BJ (cell line): ENCODE results near the gene TNS3. TPM values are rescaled to one million over a fixed set of nuclear protein-coding genes. Genes with fewer than 3 reads are reported as not detected.

Experiments
- CTCF ChIA-PET: fragments of 350-600 bp; formaldehyde crosslinking; extraction: SDS; loops from one replicate; lab custom pipeline; 2021; ENCODE audit warnings: antibody characterized with exemption, inconsistent platforms; lab: Yijun Ruan, JAX
- POLR2A ChIA-PET: fragments of 300-600 bp; sonication (Branson Sonifier 250); formaldehyde crosslinking; extraction: SDS; loops from one replicate; lab custom pipeline; 2021; ENCODE audit warnings: antibody characterized with exemption; lab: Charles Lee
- DNase-seq: peaks from one replicate; pipeline ENCODE4 v3.0.0-alpha.2; 2011; ENCODE audit warnings: low read depth
- H3K27me3 ChIP-seq: 2 replicates; pipeline ENCODE4 v1.6.0; 2011; ENCODE audit warnings: low read length; ENCODE audit not compliant: control insufficient read depth, insufficient read depth
- H3K36me3 ChIP-seq: 2 replicates; pipeline ENCODE4 v1.5.1; 2011; ENCODE audit warnings: low read length; ENCODE audit not compliant: control insufficient read depth, insufficient read depth
- H3K4me3 ChIP-seq: 2 replicates; pipeline ENCODE4 v1.5.1; 2011; ENCODE audit warnings: low read depth, mild to moderate bottlenecking, control low read depth, low read length
- CTCF ChIP-seq: IDR thresholded peaks from 2 replicates; pipeline ENCODE4 v1.5.1; 2011; ENCODE audit warnings: low read depth, mild to moderate bottlenecking, control low read depth, inconsistent platforms, low read length, moderate library complexity; ENCODE audit not compliant: insufficient read depth
- polyA plus RNA-seq: library from polyadenylated mRNA; depleted of rRNA; stranded (reverse); fragments of >200 nt; gene quantifications from 2 replicates; pipeline ENCODE4 v1.2.3, GENCODE V29; 2011

The TNS3 gene
- polyA plus RNA-seq, 1 experiment, result 126 TPM

DNA sequence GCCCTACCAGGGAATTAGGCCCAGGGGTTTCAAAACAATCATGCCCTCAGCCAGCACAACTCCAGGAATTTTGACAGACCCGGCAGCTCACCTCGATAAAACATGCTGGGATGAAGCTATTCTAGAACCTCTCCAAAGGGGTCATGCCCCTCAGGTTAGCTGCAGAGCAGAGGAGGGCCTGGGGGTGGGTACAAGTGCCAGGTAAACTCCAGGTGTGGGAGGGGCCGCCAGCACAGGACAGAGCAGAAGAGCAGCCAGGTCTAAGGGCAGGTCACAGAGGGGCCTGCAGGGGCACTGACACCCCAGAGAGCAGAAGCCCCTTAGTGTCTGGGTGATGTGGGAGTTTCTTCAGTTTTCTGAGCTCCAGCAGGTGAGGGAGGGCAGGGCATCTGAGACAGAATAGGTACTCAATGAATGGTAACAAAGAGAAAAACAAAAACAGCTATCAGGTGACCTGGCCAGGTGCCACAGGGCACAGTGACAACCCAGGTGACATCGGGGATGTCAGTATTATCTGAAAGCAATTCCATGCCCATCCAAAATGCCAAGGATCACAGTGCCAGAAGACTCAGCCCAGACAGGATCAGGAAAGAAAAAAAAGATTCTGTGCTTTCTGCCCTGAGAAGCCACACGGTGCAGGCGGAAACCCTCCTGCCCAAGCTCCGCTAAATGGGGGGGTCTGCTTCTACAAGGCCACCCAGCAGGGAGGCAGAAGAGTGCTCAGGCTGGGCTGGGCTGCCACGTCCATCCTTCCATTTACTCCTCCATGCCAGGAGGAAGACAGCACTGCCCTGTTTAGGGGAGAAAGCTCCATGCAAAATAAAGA lies 104.5 kb downstream of the TNS3 start:
- ChIA-PET CTCF (no interaction called here), POLR2A (no interaction called here)
- H3K36me3 ChIP-seq, result peaks cover 24% of the 10 kb centered on the region
- H3K4me3 ChIP-seq, result no peak overlapping the region
- TF ChIP-seq CTCF, result no peak
- no peaks in the 10 kb centered on the region for H3K27me3 ChIP-seq
- no peak for DNase-seq

DNA sequence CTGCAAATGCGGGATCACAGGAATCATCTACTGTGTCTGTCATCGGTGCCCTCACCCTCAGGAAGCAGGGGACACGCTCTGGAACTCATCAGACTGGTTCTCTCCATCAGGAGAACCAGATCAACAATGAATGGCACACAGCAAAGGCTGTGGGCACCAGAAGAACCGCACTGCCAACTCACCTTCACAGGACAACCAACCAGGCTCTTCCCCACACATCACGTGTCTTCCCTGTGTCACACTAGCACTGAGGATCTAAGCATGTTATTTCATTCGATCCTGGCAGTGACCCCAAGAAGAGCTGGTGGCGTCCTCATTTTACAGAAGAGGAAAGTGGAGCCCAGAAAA lies 106.1 kb downstream of the TNS3 start:
- DNase-seq, result no peak
- TF ChIP-seq CTCF, result no peak
- POLR2A ChIA-PET, result no interaction called here
- H3K27me3 ChIP-seq, result no peaks in the 10 kb centered on the region
- CTCF ChIA-PET, result interaction anchor here (1.3 kb wide), 1 partner anchor 40 kb away, joined by 3 read pairs; no protein-coding TSS in a partner anchor
- no peak overlapping the region for H3K4me3 ChIP-seq
- H3K36me3 ChIP-seq, result peaks cover 31% of the 10 kb centered on the region

DNA sequence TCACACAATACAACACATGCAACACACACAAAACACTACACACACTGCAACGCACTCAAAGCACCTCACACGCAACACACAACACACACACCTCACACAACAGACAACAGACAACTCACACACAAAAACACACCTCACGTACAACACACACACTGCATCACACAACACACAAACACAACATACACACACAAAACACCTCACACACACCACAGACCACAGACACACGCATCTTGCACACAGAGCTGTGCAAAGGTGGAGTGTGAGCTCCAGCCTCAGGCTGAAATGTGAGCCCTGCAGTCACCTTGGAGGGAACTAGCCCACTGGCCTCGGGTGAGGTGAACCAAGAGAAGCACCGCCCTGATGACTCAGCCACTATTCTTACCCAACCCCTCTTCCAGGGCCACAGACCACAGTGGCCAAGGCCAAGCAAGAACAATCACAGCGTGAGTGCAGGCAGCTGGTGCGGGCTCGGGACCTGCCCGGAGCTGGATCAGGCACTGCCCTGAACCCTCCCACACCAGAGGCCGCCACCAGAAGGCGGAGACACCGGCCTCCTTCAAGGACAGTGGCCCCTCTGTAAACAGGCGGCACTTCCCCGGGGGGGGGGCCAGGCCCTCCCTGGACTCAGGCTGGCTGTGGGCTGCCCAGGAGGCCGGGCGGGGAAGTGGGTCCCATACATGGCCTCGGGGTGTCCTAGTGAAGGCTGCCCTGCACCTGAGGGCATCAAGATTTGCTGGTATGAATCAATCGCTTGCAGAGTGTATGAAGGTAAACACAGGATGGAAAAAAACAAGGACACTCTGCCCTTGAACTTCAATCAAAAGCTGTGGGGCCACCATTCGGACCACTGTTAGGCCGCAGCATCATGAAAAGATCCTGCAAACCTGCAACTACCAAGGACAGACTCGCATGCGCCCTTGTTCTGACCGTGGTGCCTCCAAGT lies 106.7 kb downstream of the TNS3 start:
- TF ChIP-seq CTCF, result no peak
- Histone ChIP-seq H3K36me3 (peaks cover 31% of the 10 kb centered on the region), H3K27me3 (no peaks in the 10 kb centered on the region), H3K4me3 (no peak overlapping the region)
- ChIA-PET POLR2A (no interaction called here), CTCF (interaction anchor here (1.3 kb wide), 1 partner anchor 39 kb away, joined by 3 read pairs; no protein-coding TSS in a partner anchor)
- peak; percentile 78 for DNase-seq

DNA sequence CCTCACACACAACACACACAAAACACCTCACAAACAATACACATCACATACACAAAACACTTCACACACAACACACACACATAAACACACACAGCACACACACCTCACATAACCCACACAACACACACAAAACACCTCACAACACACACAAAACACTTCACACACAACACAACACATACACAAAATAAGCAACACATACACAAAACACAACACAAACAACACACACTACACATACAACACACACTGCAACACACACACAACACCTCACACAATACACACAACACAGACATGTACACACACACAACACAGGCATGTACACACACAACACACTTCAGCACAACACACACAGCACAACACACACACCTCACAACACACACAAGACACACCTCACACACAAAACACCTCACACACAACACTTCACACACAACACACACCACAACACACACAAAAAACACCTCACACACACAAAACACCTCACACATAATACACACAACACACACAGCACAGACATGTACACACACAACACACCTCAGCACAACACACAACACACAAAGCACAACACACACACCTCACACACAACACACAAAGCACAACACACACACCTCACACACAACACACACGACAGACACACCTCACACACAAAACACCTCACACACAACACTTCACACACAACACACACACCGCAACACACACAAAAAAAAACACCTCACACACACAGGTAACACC lies 107.5 kb downstream of the TNS3 start:
- ChIA-PET CTCF (interaction anchor here (0.8 kb wide), 1 partner anchor 14 kb away, joined by 3 read pairs; no protein-coding TSS in a partner anchor), POLR2A (no interaction called here)
- Histone ChIP-seq H3K36me3 (peaks cover 27% of the 10 kb centered on the region), H3K27me3 (no peaks in the 10 kb centered on the region), H3K4me3 (no peak overlapping the region)
- no peak for TF ChIP-seq CTCF
- no peak for DNase-seq
